GM19193 (cell line): Measurements from ENCODE around the gene CNBP.

Experiments
- POLR2A ChIP-seq: IDR thresholded peaks from 4 replicates; pipeline ENCODE4 v1.6.1; 2011; ENCODE audit not compliant: insufficient read depth, insufficient read length; ENCODE audit errors: extremely low read depth

Gene CNBP

DNA sequence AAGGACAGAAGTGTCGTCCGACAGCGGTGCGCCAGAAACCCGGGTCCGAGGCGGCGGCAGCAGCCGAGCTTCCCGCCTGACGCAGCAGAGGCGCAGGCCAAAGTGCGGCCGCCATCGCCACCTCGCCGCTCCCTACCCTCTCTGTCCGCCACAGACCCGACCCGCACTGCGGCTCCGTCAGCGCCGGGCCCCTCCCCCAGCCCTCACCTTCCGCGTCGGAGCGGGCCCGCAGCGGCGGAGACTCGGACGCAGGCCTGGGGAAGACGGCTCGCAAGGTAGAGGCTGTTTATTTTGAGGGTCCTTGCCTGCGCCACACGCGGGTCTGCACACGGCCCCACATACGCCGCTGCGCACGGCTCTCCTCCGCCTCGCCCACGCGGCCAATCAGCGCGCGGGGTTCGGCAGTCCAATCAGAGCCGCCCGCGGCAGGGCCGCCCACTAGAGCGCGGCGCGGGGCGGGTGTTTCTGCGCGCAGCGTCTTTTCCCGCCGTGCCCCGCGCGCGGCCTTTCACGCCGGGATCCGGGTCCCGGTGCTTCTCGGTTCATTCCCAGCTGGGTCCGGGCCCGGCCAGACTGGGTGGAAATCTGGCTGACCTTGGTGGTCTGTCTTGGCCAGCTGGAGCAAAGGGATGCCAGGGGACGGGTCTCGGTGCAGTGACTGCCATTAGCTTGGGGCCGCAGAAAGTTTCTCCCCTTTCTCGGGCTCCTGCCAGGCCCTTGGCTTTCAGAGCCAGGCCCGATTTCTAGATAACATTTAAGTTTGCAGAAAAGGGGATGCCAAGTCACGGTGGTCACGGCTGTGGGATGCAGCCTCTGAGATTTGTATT, at the start of gene CNBP:
TSS of gene CNBP (minus strand) at position 328 of the 827 bp plus-strand sequence. CDS start 12,139 bp downstream, outside the sequence.
- TF ChIP-seq POLR2A: peak; percentile 98

DNA sequence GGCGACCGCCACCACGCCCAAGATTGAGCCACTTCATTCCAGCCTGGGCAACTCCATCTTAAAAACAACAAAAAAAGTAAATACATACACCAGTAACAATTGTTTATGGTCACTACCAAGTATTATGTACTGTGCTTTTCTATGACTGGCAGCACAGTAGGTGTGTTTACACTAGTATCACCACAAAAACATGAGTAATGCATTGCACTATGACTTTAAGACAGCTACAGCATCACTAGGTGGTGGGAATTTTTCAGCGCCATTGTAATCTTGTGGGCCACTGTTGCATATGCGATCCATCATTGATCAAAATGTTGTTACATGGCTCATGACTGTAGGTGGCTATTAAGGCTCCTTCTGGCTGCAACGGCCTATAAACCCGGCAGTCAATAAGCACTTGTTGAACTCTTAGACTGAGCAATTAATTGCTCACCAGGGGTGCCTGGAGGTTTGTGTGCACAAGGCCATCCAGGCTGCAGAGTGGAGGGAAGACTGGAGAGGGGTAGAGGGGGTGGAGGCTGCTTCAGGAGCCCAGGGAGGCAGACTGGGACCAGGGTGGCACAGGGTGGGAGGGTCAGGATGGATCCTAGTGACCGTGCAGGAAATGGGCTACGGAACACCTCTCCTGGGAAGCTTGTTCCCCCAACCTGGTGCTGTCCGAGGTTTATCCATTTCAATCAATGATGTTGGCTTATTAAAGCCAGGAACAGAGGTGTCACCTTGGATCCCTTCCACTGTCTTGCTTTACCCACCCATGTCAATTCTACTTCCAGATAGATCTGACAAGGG, 47.8 kb upstream of the CNBP start:
- TF ChIP-seq POLR2A: no peak

DNA sequence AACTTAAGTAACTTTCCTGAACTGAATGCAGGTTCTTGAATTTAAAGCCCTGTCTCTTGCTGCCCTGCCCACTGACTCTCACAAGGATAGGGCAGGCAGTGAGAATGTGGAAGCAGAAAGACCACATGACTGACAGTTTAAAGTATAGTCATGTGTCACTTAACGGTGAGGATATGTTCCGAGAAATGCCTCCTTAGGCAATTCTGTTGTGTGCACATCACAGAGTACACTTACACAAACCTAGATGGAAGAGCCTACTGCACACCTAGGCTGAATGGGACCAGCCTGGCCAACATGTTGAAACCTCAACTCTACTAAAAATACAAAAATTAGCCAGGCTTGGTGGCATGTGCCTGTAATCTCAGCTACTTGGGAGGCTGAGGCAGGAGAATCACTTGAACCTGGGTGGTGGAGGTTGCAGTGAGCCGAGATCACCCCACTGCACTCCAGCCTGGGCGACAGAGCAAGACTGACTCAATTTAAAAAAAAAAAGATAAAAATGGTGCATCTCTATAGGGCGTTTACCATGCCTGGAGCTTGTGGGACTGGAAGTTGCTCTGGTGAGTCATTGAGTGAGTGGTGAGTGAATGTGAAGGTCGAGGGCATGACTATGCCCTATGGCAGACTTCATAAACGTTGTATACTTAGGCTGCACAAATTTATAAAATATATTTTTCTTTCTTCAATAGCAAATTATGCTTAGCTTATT, 46.8 kb upstream of the CNBP start:
- no peak for TF ChIP-seq POLR2A

DNA sequence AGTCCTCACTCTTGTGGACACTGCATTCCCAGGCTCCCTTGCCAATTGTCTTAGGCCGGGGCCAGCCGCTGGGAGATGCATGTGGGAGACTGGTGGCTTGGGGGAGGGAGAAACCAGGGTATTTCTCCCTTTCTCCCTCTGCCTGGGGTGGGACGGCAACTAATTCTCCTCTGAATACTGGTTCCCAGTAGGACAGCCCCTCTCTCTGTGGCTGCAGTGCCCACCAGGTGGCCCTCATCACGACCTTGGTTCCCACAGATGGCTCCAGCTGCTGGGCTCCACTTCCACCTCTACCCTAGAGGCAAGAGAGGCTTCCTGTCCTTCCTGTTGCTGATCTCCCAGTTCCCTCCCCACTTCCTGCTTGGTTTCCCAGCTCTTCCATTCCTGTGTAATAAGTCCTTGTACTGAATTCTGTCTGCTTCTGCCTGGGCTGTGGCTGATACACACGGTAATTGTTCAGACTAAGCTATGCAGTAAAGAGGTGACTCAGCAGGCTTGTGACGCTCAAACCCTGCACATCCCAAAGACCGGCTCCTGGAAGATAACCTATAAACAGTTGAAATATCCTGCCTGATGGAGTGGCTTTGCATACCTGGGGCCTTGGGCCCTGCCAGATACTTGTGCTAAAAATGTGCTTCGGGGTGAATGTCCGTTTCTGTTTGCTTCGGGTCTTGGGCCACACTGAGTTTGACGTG, 45.3 kb upstream of the CNBP start:
- TF ChIP-seq POLR2A: no peak

DNA sequence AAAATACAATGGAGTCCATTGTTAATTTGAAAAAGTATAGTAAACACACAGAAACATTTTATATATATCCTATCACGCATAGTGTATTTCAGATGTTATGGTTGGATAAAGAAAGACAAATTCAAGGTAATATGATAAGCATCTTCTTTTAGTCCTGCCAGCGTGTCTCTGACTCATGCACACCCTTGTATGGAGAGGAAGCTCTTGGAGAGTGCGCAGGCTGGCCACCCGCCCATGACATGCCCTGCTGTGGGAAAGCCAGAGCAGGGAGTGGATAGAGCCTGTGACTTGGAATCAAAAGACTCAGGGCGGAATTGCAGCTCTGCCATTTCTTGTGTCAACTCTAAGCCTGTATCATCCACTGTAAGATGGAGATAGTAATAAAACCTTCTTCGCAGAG, 42.7 kb upstream of the CNBP start:
- no peak for TF ChIP-seq POLR2A

DNA sequence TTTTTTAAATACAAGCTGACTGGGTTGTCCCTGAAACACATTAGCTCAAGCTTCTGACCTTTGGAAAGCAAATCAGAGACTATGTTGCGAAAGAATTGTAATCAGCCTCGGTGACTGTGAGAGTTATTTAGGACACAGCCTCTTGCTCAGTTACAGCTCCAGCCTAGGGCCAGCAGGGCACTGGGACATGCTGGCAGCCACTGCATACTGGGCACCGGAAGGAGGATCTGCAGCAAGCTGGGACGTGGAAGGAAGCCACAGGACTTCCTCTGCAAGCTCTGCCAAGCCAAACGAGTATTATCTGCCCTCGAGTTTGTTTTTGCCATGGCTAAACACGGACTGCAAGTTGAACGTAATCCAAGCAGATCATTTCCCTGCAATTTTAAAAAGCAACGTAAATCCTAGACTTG, 41.3 kb upstream of the CNBP start:
- TF ChIP-seq POLR2A: no peak

DNA sequence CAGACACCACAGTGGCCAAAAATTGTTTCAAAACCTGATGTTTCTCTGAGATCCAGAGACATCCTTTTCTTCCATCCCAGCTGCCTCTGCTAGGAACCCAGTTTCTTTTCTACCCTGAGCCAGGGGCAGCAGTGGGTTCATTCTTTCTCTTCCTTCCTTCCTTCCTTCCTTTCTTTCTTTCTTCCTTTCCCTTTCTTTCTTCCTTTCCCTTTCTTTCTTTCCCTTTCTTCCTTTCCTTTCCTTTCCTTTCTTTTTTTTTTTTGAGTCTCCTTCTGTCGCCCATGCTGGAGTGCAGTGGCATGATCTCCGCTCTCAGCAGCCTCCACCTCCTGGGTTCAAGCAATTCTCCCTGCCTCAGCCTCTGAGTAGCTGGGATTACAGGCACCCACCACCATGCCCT, 35.0 kb upstream of the CNBP start:
- TF ChIP-seq POLR2A: no peak

DNA sequence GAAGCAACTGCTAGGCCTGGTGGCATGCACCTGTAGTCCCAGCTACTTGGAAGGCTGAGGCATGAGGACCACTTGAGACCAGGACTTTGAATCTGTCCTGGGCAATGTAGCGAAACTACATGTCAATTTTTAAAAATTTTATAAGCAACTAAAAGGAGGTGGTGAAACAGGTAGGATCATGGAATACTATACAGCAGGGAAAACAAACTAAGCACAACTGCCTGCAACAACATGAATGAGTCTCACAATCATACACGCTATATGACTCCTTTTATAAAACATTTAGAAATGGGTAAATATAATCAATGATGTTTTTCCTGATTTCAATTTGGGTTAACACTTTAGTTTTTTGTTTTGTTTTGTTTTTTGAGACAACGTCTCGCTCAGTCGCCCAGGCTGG, 29.5 kb upstream of the CNBP start:
- no peak for TF ChIP-seq POLR2A

DNA sequence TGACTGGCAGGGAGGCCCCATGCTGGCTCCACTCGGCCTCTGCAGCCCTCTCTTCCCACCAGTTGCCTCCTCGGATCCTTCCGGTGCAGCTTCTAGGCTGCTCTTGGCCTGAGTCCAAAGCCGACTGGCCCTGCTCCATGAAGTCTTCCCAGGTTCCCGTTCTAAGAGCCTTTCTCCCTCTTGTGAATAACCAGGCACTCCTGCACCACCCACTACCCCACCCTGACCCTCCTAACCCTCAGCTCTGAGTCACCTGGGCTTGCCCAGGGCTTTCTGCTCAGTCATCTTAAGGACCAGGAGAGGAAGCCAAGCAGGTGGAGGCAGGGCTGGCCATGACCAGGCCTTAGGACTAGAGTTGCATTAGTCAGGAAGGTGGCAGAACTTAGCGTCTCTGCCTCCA, 28.1 kb upstream of the CNBP start:
- no peak for TF ChIP-seq POLR2A

DNA sequence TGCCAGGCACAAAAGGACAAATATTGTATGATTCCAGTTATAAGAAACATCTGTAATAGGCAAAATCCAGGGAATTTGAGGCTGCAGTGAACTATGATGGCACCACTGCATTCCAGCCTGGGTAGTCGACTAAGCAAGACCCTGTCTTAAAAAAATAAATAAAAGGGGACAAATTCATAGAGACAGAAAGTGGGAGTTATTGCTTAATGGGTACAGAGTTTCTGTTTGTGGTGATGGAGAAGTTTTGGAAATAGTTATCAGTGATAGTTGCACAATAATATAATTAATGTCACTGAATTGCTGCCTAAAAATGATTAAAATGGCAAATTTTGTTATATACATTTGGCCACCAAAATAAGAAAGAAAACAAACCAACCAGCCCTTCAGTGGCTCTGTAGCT, 27.6 kb upstream of the CNBP start:
- no peak for TF ChIP-seq POLR2A

DNA sequence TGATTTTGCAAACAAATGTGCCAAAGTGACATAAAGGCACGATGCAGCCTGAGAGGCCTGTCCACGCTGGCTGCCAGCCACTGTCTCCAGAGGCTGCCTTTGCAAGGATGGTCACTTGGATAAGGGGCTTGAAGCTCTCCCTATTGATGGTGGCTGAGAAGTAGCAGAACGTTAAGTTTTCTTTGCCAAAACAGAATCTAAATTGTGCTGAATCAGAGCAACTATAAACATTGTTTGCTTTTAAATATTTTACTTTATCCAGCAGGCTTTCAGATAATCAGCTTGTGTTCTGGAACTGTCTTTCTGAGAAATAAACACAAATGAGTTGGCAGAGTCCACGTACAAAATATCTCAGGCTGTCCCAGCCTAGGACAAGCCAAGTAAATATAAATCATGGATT, 23.8 kb upstream of the CNBP start:
- TF ChIP-seq POLR2A: no peak

DNA sequence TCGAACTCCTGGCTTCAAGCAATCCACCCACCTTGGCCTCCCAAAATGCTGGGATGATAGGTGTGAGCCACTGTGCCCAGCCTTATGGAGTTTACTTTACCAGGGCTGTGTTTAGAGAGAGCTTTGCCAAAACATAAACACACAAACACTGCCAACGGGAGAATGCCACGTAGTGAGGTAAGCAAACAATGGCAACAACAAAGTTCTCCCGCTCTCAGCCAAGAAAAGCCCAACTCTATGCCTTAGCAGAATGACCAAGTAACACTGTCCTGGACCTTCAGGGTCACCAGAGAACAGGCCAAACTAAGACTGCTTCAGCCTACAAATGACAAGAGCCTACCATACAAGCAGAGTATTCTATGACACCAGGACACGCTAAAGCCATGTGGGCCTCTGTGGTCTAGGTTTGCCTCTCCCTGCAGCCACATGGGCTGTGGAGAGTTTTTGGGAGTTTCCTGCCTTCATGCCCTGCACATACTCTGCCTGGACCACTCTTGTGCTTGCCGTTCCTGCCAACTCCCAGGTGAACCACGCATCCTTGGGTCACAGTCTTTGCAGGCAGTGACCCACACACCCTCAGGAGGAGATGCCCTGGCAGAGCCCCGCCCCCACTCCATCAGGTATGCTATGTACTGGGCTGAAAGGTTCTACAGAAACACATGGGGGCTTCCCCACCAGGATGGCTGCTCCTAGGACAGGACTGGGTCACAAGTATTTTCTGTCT, 21.6 kb upstream of the CNBP start:
- TF ChIP-seq POLR2A: no peak

DNA sequence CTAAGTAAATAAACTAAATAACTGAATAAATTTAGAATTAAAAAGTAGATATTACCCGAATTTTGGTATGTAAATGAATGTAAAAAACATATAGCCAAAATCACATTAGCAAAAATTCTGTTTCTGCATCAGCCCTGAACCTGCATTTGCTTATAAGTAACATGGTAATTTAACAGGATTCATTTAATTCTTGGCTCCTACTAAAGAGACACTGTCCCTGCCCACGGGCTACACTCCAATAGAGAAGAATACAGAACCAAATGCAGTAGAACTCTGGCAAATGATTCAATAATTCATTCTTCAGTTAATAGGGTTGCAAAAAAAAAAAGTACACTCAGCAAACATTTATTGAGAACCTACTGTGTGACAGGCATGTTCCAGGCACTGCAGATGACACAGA, 20.8 kb upstream of the CNBP start:
- no peak for TF ChIP-seq POLR2A

DNA sequence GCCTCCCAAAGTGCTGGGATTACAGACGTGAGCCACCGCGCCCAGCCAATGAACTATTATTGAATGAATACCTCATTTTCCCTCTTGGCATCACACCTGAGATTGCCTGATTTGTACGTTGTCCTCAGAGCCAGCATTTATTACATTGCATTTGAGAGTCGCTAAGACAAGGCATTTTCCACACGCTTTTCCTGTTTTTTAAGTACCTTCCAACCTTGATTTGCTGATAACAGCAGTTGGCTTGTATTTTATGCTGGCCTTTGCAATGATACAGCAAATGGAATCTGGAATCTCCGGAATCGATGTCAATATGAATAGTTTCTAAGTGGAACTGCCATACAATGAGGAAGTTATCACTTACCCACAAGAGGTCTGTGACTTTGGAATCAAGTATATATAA, 15.7 kb upstream of the CNBP start:
- TF ChIP-seq POLR2A: no peak

DNA sequence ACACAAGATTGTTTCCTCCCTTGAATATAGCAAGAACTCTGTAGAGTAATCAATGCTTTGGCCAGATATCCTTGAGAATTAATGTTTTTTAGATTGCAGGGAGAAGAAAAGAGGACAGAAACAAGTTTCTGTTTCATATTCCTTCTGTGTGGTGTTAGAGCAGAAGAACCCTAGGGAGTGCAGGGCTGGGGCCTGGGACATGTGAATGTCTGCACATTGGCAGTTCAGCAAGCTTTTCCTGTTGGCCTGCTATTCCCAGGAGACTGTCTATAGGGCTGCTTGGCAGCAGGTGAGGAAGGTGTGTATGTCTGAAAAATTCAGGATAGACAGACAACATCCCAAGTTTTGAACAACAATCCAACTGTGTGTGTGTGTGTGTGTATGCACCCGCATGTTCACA, 13.6 kb upstream of the CNBP start:
- TF ChIP-seq POLR2A: no peak

DNA sequence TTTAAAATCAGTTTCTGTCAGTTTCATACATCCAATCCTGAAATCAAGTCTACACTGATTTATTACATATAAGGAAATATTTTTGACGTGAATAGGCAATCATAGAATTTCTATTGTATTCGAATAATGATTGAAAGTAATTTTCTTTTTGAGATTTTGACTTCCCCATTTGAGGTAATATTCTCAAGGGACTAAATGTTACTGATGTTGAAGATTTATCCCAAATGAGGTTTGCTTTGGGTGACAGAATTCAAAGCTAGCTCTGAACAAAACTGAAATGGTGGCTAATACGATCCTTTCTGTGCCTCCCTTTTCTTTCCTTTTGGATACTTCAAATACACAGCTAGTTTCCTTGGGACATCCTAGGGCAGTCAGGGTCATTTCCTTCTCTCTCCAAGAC, 12.9 kb upstream of the CNBP start:
- no peak for TF ChIP-seq POLR2A
